Subcutaneous abdominal adipose tissue (tissue), 5 donors: ENCODE data around the gene CCDC187.

Experiments
- H3K27ac ChIP-seq: one replicate; pipeline ENCODE4 v1.7.0; 2013; ENCODE audit warnings: low read depth, mild to moderate bottlenecking, inconsistent platforms, low read length, moderate library complexity
- H3K27me3 ChIP-seq, 5 donors: one replicate each; pipeline ENCODE4 v1.7.0; 2013; ENCODE audit warnings: low read length in 5 of 5, inconsistent platforms in 1 of 5; ENCODE audit not compliant: control insufficient read depth in 5 of 5, insufficient read depth in 4 of 5
- H3K36me3 ChIP-seq, 5 donors: one replicate each; pipeline ENCODE4 v1.7.0; 2013; ENCODE audit warnings: low read length in 5 of 5; ENCODE audit not compliant: control insufficient read depth in 5 of 5, insufficient read depth in 5 of 5
- H3K4me1 ChIP-seq, 5 donors: one replicate each; pipeline ENCODE4 v1.7.0; 2013; ENCODE audit warnings: low read length in 5 of 5, mild to moderate bottlenecking in 3 of 5, moderate library complexity in 1 of 5; ENCODE audit not compliant: control insufficient read depth in 5 of 5, insufficient read depth in 5 of 5
- H3K4me3 ChIP-seq, 5 donors: one replicate each; pipeline ENCODE4 v1.7.0; 2013; ENCODE audit warnings: low read length in 5 of 5, low read depth in 1 of 5
- H3K9ac ChIP-seq, 5 donors: one replicate each; pipeline ENCODE4 v1.7.0; 2013; ENCODE audit warnings: low read length in 5 of 5, mild to moderate bottlenecking in 4 of 5, moderate library complexity in 3 of 5
- H3K9me3 ChIP-seq, 5 donors: one replicate each; pipeline ENCODE4 v1.7.0; 2013; ENCODE audit warnings: low read length in 5 of 5; ENCODE audit not compliant: control insufficient read depth in 5 of 5
- donor health status: healthy.
- donor health status: healthy.
- donor health status: healthy.
- donor health status: healthy.
- donor health status: healthy.

CCDC187 gene

DNA sequence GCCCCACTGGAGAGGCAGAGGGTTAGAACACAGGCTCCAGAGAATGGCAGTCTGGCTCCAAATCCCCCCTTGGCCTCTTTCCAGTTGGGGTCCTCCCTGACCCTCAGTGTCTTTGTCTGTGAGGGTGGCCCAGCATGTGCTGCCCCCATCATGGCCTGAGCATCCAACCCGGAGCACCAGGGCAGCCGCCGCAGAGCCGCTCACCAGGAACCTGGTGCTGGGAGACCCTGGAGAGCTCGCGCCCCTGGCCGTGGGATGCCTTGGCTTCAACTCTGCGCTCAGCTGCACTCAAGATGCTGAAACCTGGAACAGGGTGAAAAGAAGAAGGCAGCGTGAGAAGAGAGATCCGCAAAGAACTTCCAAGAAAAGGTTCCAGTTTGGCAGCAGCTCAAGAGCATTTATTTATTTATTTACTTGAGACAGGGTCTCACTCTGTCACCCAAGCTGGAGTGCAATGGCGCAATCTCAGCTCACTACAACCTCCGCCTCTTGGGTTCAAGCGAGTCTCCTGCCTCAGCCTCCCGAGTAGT, 3.8 kb downstream of the CCDC187 start:
- Histone ChIP-seq H3K27ac (no peak overlapping the region), H3K9ac (no peak overlapping the region), H3K36me3 (no peaks in the 10 kb centered on the region), H3K4me1 (peaks cover 0 to 11% (median 3%) of the 10 kb centered on the region in 5 donors), H3K9me3 (no peaks in the 10 kb centered on the region), H3K27me3 (peaks cover 4 to 30% (median 19%) of the 10 kb centered on the region in 5 donors), H3K4me3 (no peak overlapping the region)

DNA sequence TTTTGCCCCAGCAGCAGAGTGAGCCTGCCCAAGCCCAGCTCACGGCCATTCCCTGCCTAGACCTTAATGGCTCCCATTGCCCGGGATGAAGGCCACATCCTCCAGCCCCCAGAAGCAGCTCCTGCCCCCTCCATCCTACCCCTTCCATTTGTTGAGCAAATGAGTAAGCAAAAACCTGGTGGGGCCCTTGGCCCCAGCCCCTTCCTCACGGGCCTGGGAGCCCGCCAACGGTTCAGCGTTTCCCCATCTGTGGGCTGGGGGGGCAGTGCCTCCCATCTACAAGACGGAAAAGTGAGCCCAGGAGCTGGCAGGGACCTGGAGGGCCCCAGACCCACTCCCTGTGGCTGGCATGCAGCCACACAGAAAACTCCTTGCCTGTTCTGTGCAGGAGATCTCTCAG, 4.4 kb downstream of the CCDC187 start:
- Histone ChIP-seq H3K4me1 (peaks cover 0 to 11% (median 3%) of the 10 kb centered on the region in 5 donors), H3K36me3 (no peaks in the 10 kb centered on the region), H3K9me3 (no peaks in the 10 kb centered on the region), H3K4me3 (no peak overlapping the region), H3K27ac (no peak overlapping the region), H3K27me3 (peaks cover 4 to 25% (median 19%) of the 10 kb centered on the region in 5 donors), H3K9ac (no peak overlapping the region)

DNA sequence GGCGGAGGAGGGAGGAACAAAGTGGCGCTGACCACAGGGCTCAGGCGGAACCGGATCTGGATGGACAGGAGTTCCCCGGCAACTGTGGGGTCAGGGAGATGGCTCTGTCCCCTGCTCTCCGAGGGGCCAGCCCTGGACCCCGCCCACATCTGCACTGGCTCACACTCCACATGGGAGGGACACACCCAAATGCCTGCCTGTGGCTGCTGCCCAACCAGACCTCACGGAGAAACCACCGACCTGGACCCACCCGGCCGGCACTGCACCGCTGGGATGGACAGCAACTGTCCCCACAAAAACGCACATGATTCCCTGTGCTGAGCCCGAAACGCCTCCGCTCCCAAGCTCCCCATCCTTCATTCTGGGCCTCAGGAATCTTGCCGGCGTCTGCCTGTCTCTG, 4.8 kb downstream of the CCDC187 start:
- H3K4me1 ChIP-seq = peaks cover 0 to 11% (median 3%) of the 10 kb centered on the region in 5 donors
- H3K4me3 ChIP-seq = no peak overlapping the region
- no peaks in the 10 kb centered on the region for H3K36me3 ChIP-seq
- no peak overlapping the region for H3K9ac ChIP-seq
- no peak overlapping the region for H3K27ac ChIP-seq
- peaks cover 4 to 22% (median 19%) of the 10 kb centered on the region in 5 donors for H3K27me3 ChIP-seq
- no peaks in the 10 kb centered on the region for H3K9me3 ChIP-seq

DNA sequence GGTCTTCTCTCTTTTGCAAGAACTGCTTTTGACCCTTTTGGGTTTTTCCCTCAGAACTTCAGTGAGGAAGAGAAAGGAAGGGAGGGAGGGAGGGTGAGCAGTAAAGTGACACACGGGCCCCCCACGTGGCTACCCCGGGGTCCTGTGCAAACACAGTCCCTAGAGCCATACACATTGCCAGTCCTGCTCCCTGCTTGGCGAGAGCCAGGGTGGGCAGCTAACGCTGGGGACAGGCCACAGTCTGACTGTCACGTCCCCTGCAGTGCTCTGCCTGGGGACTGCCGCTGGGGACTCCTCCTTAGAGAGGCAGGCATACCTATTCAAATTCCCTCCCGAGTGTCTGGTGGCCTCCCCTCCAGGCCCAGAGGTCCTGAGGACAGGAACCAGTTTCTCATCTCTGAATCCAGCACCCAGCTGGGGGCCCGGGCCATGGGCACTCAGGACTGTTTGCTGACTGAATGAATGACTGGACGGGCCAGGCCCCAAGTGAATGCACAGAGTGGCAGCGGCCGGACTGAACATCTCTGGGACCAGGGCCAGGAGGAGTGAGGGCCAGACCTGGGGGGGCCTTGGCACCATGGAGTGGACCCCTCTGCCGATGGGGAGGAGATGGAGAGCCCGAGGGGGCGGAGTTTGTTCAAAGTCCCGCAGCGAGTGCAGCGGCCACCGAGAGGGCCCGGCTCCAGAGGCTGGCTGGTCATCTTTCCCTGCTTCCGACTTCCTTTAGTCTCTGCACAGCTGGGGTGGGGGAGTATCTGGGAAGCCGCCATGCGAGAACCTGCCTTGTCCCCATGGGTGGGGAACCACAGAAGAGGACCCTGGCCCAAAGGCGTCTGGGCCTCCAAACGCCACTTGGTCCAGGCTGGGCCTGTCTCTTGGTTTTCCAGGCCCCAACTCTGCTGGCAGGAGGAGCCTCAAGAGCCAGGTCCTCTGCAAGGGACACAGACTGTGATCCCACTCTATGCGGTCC, 5.8 kb downstream of the CCDC187 start:
- H3K9me3 ChIP-seq = peaks cover 0 to 7% (median 0%) of the 10 kb centered on the region in 5 donors
- H3K27ac ChIP-seq = no peak overlapping the region
- peaks cover 4 to 15% (median 13%) of the 10 kb centered on the region in 5 donors for H3K27me3 ChIP-seq
- no peak overlapping the region for H3K4me3 ChIP-seq
- peaks cover 0 to 11% (median 3%) of the 10 kb centered on the region in 5 donors for H3K4me1 ChIP-seq
- no peaks in the 10 kb centered on the region for H3K36me3 ChIP-seq
- H3K9ac ChIP-seq = no peak overlapping the region

DNA sequence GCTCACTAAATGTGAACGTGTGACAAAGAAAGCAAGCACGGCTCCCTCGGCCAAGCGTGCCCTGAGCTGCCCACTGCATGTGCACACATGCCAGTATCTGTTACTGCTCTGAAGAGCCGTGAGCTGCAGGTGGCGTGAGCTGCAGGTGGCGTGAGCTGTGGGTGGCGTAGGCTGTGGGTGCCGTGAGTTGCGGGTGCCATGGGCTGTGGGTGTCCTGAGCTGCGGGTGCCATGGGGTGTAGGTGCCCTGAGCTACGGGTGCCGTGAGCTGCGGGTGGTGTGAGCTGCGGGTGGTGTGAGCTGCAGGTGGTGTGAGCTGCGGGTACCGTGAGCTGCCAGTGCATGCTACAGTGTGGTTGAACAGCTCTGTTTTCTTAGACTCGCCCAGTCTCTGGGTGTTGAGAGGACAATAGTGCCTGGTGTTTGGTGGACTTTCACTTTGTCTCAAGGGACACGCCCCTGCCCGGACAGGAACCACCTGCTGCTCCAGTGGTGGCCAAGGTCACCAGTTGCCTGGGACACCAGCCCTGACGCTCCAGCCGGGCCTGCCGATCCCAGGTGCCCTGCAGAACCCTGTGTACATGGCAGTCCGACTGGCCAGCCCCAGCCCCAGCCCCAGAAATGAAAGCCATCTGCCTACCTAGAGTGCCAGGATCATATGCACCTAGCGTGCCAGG, 6.7 kb downstream of the CCDC187 start:
- peaks cover 0 to 7% (median 0%) of the 10 kb centered on the region in 5 donors for H3K9me3 ChIP-seq
- H3K36me3 ChIP-seq = no peaks in the 10 kb centered on the region
- no peak overlapping the region for H3K4me3 ChIP-seq
- H3K9ac ChIP-seq = no peak overlapping the region
- H3K4me1 ChIP-seq = peaks cover 0 to 11% (median 3%) of the 10 kb centered on the region in 5 donors
- H3K27me3 ChIP-seq = peaks cover 4 to 14% (median 12%) of the 10 kb centered on the region in 5 donors
- no peak overlapping the region for H3K27ac ChIP-seq

DNA sequence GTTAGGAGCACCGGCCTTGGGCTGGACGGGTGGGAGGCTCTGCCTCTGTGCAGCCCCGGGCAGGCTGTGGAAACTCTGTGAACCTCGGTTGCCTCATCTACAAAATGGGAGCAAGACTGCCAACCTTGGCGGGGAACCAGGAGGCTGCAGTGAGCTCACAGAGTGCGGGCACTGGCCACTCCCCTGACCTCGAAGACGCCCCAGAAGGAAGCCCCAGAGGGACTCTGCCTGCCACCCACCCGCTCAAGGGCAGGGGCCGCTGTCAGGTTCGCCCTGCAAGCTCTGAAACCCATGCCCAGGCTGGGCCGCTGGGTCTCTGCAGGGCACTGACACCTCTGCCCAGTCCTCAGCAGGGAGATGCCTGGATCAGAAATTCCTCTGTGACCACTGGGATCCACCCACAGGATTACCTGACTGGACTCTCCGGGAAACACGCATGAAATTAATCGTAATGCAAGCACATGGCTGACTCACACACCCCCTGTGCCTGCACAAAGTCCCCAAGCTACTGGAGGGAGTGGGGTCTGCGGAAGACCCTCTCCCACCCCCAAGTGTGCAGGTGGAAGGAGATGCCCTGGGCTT, 7.4 kb downstream of the CCDC187 start:
- peaks cover 0 to 11% (median 3%) of the 10 kb centered on the region in 5 donors for H3K4me1 ChIP-seq
- no peaks in the 10 kb centered on the region for H3K36me3 ChIP-seq
- H3K27me3 ChIP-seq = peaks cover 4 to 14% (median 13%) of the 10 kb centered on the region in 5 donors
- no peak overlapping the region for H3K4me3 ChIP-seq
- no peak overlapping the region for H3K27ac ChIP-seq
- no peak overlapping the region for H3K9ac ChIP-seq
- H3K9me3 ChIP-seq = peaks cover 0 to 7% (median 0%) of the 10 kb centered on the region in 5 donors

DNA sequence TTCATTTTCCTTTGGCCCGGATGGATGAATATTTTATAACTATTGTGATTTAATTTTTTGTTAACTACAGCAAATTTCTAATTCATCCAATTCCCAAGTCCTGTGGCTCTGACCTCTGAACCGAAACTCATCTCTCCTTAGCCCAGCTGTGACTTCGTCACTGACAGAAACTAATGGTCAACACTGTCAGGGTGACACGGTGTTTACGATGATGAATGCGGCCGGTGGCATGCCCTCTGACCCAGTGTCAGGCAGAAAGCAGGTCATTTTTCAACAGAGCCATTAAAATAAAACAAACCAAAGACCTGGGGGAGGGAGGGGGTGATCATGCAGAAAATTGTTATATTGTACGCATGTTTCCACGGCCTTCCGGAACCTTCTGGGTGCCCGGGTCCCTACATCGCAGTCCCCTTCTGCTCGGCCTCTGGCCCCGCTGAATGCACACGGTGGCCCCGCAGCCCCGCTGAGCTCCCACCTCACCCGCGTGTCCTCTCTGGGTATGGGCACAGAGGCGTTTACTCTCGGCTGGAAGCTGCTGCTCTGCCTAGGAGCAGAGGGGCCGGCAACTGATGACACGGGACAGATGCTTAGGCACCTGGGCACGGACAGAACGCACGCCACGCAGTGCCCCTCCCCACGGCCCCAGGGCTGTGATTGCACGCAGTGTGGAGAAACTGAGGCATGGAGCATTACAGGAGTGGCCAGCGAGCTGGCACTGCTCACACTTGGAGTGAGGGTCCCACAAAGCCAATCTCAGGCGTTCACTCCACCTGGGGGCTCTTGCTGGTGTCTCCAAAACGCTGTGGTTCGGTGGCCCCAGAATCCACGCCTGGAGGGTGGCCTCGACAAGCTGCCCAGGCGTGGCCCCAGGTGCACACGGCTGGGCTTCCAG, 8.1 kb downstream of the CCDC187 start:
- no peak overlapping the region for H3K27ac ChIP-seq
- no peak overlapping the region for H3K4me3 ChIP-seq
- no peak overlapping the region for H3K9ac ChIP-seq
- H3K36me3 ChIP-seq = no peaks in the 10 kb centered on the region
- H3K27me3 ChIP-seq = peaks cover 4 to 17% (median 12%) of the 10 kb centered on the region in 5 donors
- H3K9me3 ChIP-seq = peaks cover 0 to 7% (median 0%) of the 10 kb centered on the region in 5 donors
- H3K4me1 ChIP-seq = peaks cover 0 to 11% (median 3%) of the 10 kb centered on the region in 5 donors

DNA sequence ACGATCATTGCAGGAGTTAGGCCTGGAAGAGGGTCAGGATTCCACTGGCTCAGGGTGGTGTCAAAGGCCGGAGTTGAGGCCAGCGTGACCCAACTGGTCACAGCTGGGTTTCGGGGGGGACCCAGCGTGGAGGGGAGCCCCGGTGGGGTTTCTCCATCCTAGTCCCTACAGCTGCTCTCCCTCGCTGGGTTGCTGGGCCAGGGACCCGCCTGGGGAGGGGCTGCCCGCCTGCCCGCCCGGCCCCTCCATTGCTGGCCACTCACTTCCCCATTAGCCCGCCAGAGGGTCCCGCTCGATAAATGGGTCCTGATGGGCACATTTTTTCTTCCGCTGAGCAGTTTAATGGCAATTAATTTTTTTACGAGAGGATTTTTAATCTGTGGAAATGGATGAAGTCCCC, 8.8 kb downstream of the CCDC187 start:
- H3K27me3 ChIP-seq = peaks cover 4 to 17% (median 13%) of the 10 kb centered on the region in 5 donors
- no peak overlapping the region for H3K27ac ChIP-seq

DNA sequence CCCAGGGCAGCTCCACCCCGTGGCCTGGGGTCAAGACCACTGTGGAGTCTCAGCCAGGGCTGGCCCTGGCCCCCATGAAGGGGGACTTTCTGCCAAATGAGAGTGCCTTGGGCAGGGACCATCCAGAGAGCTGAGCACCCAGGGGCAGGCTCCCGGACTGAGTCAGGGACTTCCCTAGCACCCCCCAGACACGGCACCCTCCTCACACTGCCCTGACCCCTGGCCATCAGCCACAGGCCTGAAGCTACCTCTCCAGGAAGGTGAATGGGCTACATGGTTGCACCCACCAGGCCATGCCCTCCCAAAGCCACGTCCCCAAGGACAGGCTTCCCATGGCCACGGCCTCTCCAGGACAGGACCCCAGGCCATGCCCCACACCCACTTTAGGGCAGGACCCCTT, 9.5 kb downstream of the CCDC187 start:
- H3K9ac ChIP-seq = no peak overlapping the region
- H3K4me1 ChIP-seq = peaks cover 0 to 11% (median 3%) of the 10 kb centered on the region in 5 donors
- H3K27me3 ChIP-seq = peaks cover 4 to 17% (median 11%) of the 10 kb centered on the region in 5 donors
- H3K4me3 ChIP-seq = no peak overlapping the region
- H3K36me3 ChIP-seq = no peaks in the 10 kb centered on the region
- H3K27ac ChIP-seq = no peak overlapping the region
- peaks cover 0 to 7% (median 0%) of the 10 kb centered on the region in 5 donors for H3K9me3 ChIP-seq

More for the DNA sequence above, 8.8 kb downstream of the CCDC187 start:
- no peaks in the 10 kb centered on the region for H3K36me3 ChIP-seq
- H3K9ac ChIP-seq = no peak overlapping the region
- no peak overlapping the region for H3K4me3 ChIP-seq
- peaks cover 0 to 11% (median 3%) of the 10 kb centered on the region in 5 donors for H3K4me1 ChIP-seq
- peaks cover 0 to 7% (median 0%) of the 10 kb centered on the region in 5 donors for H3K9me3 ChIP-seq
